HG02981 (cell line): ENCODE measurements around the gene KRT80.

Source experiments
- ATAC-seq: cut with Tn5 transposase; IDR thresholded peaks from one replicate; pipeline ENCODE4 v1.9.1; 2021; ENCODE audit warnings: mild to moderate bottlenecking, moderate library complexity; ENCODE audit not compliant: unreplicated experiment

Gene KRT80

GRCh38 chr12:52141875-52142274, 49.9 kb downstream of the KRT80 start:
- ATAC-seq, result no peak

GRCh38 chr12:52141306-52141705, 50.5 kb downstream of the KRT80 start:
- ATAC-seq, result no peak

GRCh38 chr12:52139579-52140062, 52.2 kb downstream of the KRT80 start:
- ATAC-seq, result no peak

GRCh38 chr12:52139147-52139546, 52.7 kb downstream of the KRT80 start:
- ATAC-seq, result no peak

- ATAC-seq, result no peak
Observed at GRCh38 chr12:52137746-52138145, 54.1 kb downstream of the KRT80 start.

GRCh38 chr12:52132754-52133161, 59.1 kb downstream of the KRT80 start:
- no peak for ATAC-seq

GRCh38 chr12:52130711-52131110, 61.1 kb downstream of the KRT80 start:
- ATAC-seq, result no peak

GRCh38 chr12:52127683-52128450, 63.9 kb downstream of the KRT80 start:
- no peak for ATAC-seq

GRCh38 chr12:52126605-52127578, 64.9 kb downstream of the KRT80 start:
- no peak for ATAC-seq

GRCh38 chr12:52126050-52126604, 65.7 kb downstream of the KRT80 start:
- ATAC-seq, result no peak

GRCh38 chr12:52125476-52125900, 66.3 kb downstream of the KRT80 start:
- no peak for ATAC-seq

GRCh38 chr12:52123487-52124186, 68.2 kb downstream of the KRT80 start:
- ATAC-seq, result no peak

GRCh38 chr12:52122904-52123303, 68.9 kb downstream of the KRT80 start:
- ATAC-seq, result no peak

- ATAC-seq, result no peak
Observed at GRCh38 chr12:52122540-52122871, 69.3 kb downstream of the KRT80 start.

- no peak for ATAC-seq
Observed at GRCh38 chr12:52121824-52122539, 69.8 kb downstream of the KRT80 start.

- no peak for ATAC-seq
Observed at GRCh38 chr12:52120951-52121823, 70.6 kb downstream of the KRT80 start.

- ATAC-seq, result no peak
Observed at GRCh38 chr12:52119398-52120254, 72.2 kb downstream of the KRT80 start.
